Breast epithelium (tissue), 4 donors: ENCODE measurements around the gene GPR87. TPM values are rescaled to one million over a fixed set of nuclear protein-coding genes. Genes with fewer than 3 reads are reported as not detected.

Experiments used
- DNase-seq, 2 donors: peaks; one replicate each; pipeline ENCODE4 v3.0.0-alpha.2; 2019; ENCODE audit warnings: low spot score in 2 of 2
- H3K27ac ChIP-seq, 2 donors: fragments of 200-600 bp; sonication (generic) in 1 of 2; one replicate each; pipeline ENCODE4 v1.5.1; 2016 to 2019; ENCODE audit warnings: mild to moderate bottlenecking in 1 of 2
- H3K27me3 ChIP-seq, 2 donors: fragments of 200-600 bp; sonication (generic) in 1 of 2; one replicate each; pipeline versions ENCODE4 v1.5.1 to v1.6.0; 2017 to 2019; ENCODE audit warnings: control low read depth in 1 of 2, mild to moderate bottlenecking in 1 of 2
- H3K36me3 ChIP-seq: fragments of 200-600 bp; one replicate; pipeline ENCODE4 v1.5.1; 2019
- H3K4me1 ChIP-seq, 2 donors: fragments of 200-600 bp; sonication (generic); one replicate each; pipeline ENCODE4 v1.5.1; 2016 to 2019; ENCODE audit warnings: control low read depth in 1 of 2
- H3K4me3 ChIP-seq, 3 donors: fragments of 200-600 bp; sonication (generic); 1 replicate in 2 of 3; 2 replicates in 1 of 3; pipeline ENCODE4 v1.5.1; 2016 to 2019; ENCODE audit warnings: mild to moderate bottlenecking in 3 of 3, moderate library complexity in 2 of 3
- H3K9me3 ChIP-seq, 2 donors: fragments of 200-600 bp; sonication (generic) in 1 of 2; one replicate each; pipeline ENCODE4 v1.5.1; 2016 to 2019; ENCODE audit warnings: control low read depth in 1 of 2
- POLR2A ChIP-seq: fragments of 450-650 bp; IDR thresholded peaks from one replicate; pipeline ENCODE4 v1.6.1; 2016; ENCODE audit warnings: antibody characterized with exemption, mild to moderate bottlenecking, moderate library complexity
- POLR2AphosphoS5 ChIP-seq, 3 donors: sonication (generic); formaldehyde crosslinking; IDR thresholded peaks; one replicate each; pipeline ENCODE4 v1.6.1; 2017; ENCODE audit warnings: antibody characterized with exemption in 3 of 3
- intact Hi-C: fragments of 100-400 bp; cut with DNase I; formaldehyde crosslinking; loops from one replicate; pipeline ENCODE4 v1.15.1; 2023; ENCODE audit warnings: low total_unique reads
- total RNA-seq, 3 donors: library from RNA; depleted of rRNA; stranded (reverse); fragments of >200 nt; gene quantifications; one replicate each; pipeline ENCODE4 v1.1.0, GENCODE V29; 2016
- TF ChIP-seq, protein P1 (sequence below), 3 donors: fragments of 450-650 bp; IDR thresholded peaks; one replicate each; pipeline ENCODE4 v1.5.1; 2016 to 2017; ENCODE audit warnings: antibody characterized with exemption in 3 of 3, mild to moderate bottlenecking in 3 of 3, moderate library complexity in 3 of 3

Gene GPR87
- total RNA-seq, 3 donors from 2014 or later = 2.6 to 3.4 TPM; not detected in 1

DNA sequence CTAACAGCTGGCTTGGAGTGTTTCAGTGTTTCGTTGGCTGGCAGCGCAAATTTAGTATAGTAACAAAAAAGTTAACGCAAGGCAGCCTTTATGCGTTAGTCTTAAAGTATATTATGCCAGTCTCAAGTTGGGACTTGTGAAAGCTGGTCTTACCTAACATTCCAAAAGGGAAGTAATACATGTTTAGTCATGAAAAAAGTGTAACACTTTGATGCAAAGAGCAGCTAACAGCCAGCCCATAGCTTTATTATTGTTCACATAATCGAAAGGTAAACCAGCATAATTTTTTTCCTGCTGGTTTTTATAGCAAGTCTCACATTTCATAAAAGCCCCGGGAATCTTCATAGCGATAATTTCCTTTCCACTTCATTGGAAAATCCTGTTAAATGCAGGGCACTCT lies 2.4 kb upstream of the GPR87 start:
- no peaks in the 10 kb centered on the region for H3K36me3 ChIP-seq
- no peaks in the 10 kb centered on the region for H3K4me1 ChIP-seq
- intact Hi-C loops = no loop called here
- no peaks in the 10 kb centered on the region for H3K9me3 ChIP-seq
- TF ChIP-seq POLR2A (no peak), POLR2AphosphoS5 (IDR thresholded peaks at IDR 0.05) (no peak)
- TF ChIP-seq, protein P1, sequence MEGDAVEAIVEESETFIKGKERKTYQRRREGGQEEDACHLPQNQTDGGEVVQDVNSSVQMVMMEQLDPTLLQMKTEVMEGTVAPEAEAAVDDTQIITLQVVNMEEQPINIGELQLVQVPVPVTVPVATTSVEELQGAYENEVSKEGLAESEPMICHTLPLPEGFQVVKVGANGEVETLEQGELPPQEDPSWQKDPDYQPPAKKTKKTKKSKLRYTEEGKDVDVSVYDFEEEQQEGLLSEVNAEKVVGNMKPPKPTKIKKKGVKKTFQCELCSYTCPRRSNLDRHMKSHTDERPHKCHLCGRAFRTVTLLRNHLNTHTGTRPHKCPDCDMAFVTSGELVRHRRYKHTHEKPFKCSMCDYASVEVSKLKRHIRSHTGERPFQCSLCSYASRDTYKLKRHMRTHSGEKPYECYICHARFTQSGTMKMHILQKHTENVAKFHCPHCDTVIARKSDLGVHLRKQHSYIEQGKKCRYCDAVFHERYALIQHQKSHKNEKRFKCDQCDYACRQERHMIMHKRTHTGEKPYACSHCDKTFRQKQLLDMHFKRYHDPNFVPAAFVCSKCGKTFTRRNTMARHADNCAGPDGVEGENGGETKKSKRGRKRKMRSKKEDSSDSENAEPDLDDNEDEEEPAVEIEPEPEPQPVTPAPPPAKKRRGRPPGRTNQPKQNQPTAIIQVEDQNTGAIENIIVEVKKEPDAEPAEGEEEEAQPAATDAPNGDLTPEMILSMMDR (IDR thresholded peaks at IDR 0.05) = no peak
- H3K27ac ChIP-seq = no peak overlapping the region
- no peaks in the 10 kb centered on the region for H3K27me3 ChIP-seq
- no peak for DNase-seq
- H3K4me3 ChIP-seq = no peak overlapping the region

DNA sequence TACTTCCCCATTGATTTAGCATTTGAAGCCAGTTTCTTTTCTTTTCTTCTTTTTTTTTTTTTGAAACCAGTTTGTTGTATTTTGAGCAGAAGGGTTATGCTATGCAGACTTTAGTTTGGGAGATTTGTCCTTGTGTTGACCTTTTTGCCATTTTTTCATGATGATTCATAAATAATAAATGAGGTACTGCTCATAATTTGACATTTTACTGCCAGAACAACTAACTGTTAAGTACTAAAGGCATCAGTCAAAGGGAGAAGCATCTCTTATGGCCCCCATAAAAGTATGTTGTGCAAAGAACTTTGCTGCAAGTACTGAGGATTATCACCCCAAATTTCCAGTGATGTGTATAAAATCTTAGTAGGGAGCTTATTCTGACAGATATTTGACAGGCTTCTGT lies 1.7 kb upstream of the GPR87 start:
- DNase-seq = no peak
- Histone ChIP-seq H3K27me3 (no peaks in the 10 kb centered on the region), H3K4me3 (no peak overlapping the region), H3K4me1 (no peaks in the 10 kb centered on the region), H3K27ac (no peak overlapping the region), H3K36me3 (no peaks in the 10 kb centered on the region), H3K9me3 (no peaks in the 10 kb centered on the region)
- no peak for TF ChIP-seq POLR2A
- TF ChIP-seq, protein P1 (IDR thresholded peaks at IDR 0.05) = no peak
- TF ChIP-seq POLR2AphosphoS5 (IDR thresholded peaks at IDR 0.05) = no peak
- intact Hi-C loops = no loop called here

DNA sequence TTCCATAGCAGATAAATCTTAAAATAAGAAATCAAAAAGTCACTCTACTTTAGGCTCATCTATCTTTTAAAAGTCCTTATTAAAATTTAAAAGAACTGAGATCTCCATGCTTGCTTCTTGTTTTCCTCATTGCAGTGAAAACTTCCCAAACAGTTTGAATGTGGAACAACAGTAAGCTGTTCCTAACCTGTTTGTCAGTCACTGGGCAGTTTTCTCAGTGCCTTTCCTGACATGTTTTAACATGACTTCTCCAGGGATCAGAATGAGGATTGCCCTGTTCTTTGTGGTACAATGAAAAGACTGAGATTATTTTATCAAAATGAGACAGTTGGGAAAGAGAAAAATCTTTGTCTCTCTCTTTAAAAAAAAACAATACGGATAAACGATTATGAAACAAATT lies 774 bp downstream of the GPR87 start:
- Histone ChIP-seq H3K4me3 (no peak overlapping the region), H3K36me3 (no peaks in the 10 kb centered on the region), H3K4me1 (no peaks in the 10 kb centered on the region), H3K27me3 (no peaks in the 10 kb centered on the region), H3K9me3 (no peaks in the 10 kb centered on the region), H3K27ac (peak overlapping the region in 1 of 2 donors; percentile 68)
- no peak for DNase-seq
- no peak for TF ChIP-seq POLR2AphosphoS5 (IDR thresholded peaks at IDR 0.05)
- TF ChIP-seq, protein P1 (IDR thresholded peaks at IDR 0.05) = no peak
- no peak for TF ChIP-seq POLR2A
- intact Hi-C loops = no loop called here

DNA sequence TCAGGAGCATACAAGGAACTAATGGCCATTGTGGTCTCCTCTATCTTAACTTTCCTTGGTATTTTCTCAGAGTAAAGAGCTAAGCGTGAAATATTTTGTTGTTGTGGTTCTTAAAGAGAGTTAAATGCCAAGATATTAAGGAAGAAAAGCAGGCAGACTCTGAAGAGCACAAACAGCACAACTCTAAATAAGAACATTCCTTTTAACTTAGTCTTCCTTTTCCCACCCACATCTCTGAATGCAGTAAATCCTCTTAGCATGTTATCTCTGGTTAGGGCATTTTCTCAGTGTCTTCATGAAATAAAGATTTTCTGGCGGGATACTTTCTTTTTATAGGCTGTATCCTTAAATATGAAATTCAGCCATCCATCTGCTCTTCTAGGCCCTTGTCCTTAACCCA lies 1.5 kb downstream of the GPR87 start:
- TF ChIP-seq POLR2A = no peak
- TF ChIP-seq, protein P1 (IDR thresholded peaks at IDR 0.05) = no peak
- no peak for TF ChIP-seq POLR2AphosphoS5 (IDR thresholded peaks at IDR 0.05)
- DNase-seq = no peak
- no peaks in the 10 kb centered on the region for H3K27me3 ChIP-seq
- H3K9me3 ChIP-seq = no peaks in the 10 kb centered on the region
- no peaks in the 10 kb centered on the region for H3K36me3 ChIP-seq
- H3K4me3 ChIP-seq = no peak overlapping the region
- intact Hi-C loops = no loop called here
- no peaks in the 10 kb centered on the region for H3K4me1 ChIP-seq
- H3K27ac ChIP-seq = no peak overlapping the region

DNA sequence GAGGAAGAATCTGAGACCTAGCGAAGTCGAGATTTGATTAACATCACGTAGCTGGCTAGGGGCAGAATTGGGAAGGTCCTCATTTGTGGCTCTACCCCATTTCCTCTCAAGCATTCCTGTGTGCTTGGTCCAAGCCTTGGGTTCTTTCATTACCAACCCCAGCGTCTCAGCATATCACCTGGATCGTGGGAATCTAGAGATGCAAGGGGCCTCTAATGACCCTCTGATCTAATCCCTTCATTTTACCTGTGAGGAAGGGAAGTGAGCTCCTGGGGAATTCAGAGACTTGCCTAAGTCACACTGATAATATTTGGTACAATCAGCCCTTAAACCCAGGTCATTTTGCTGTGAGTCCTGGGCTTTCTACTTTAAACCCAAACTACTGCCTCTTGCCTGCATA lies 2.0 kb downstream of the GPR87 start:
- H3K4me3 ChIP-seq = no peak overlapping the region
- intact Hi-C loops = no loop called here

More for the DNA sequence above, 2.0 kb downstream of the GPR87 start:
- Histone ChIP-seq H3K27me3 (no peaks in the 10 kb centered on the region), H3K4me1 (no peaks in the 10 kb centered on the region), H3K36me3 (no peaks in the 10 kb centered on the region), H3K27ac (no peak overlapping the region), H3K9me3 (no peaks in the 10 kb centered on the region)
- no peak for TF ChIP-seq POLR2A
- TF ChIP-seq, protein P1 (IDR thresholded peaks at IDR 0.05) = no peak
- no peak for TF ChIP-seq POLR2AphosphoS5 (IDR thresholded peaks at IDR 0.05)
- DNase-seq = no peak
